Left colon (tissue), 2 donors: ENCODE data around the gene TANC1. TPM values are rescaled to one million over a fixed set of nuclear protein-coding genes. Genes with fewer than 3 reads are reported as not detected.
A peak's percentile ranks its signal among the peaks of the same experiment; 100 is the strongest.

ENCODE experiments used
- ATAC-seq: fragments of 200-7000 bp; cut with Tn5 transposase; one replicate; pipeline ENCODE4 v1.9.1; 2020; ENCODE audit warnings: mild to moderate bottlenecking, moderate library complexity
- DNase-seq, 2 donors: peaks; one replicate each; pipeline ENCODE4 v3.0.0-alpha.2; 2020
- intact Hi-C, 2 donors: fragments of 100-400 bp; cut with DNase I in 1 of 2; cut with micrococcal nuclease in 1 of 2; formaldehyde crosslinking; loops; one replicate each; pipeline versions ENCODE4 v1.11.2 to v1.14.0; 2022; cut with DNase I, micrococcal nuclease
- total RNA-seq, 2 donors: library from RNA; stranded (reverse); fragmentation: NEBNext Ultra II Directional; extraction: Animal tissue kit (Norgen Biotek cat#: 25700); gene quantifications; one replicate each; pipeline ENCODE4 v1.2.1, GENCODE V29; 2021
- donor health status: DM: no; HTN: no; CAD: no.
- donor health status: DM: yes; HTN: yes; CAD: no.

The TANC1 gene
- total RNA-seq, 2 donors from 2014 or later, result 30.5 to 37.4 TPM

GRCh38 chr2:158989165-158989564 lies 20.7 kb downstream of the TANC1 start:
- intact Hi-C loops, result no loop called here

GRCh38 chr2:158990397-158991214 lies 22.2 kb downstream of the TANC1 start:
- no peak for DNase-seq
- intact Hi-C loops, result no loop called here
- no peak for ATAC-seq

More at GRCh38 chr2:158989165-158989564, 20.7 kb downstream of the TANC1 start:
- ATAC-seq, result no peak
- DNase-seq, result no peak

GRCh38 chr2:158993030-158993429 lies 24.6 kb downstream of the TANC1 start:
- intact Hi-C loops, result no loop called here
- ATAC-seq (no peak), DNase-seq (no peak)

- intact Hi-C loops, result no loop called here
- no peak for ATAC-seq
These were observed 25.5 kb downstream of the TANC1 start for GRCh38 chr2:158993721-158994587.

GRCh38 chr2:158994920-158995676 lies 26.7 kb downstream of the TANC1 start:
- DNase-seq (no peak), ATAC-seq (peak; percentile 19)
- intact Hi-C loops, result no loop called here

More at GRCh38 chr2:158993721-158994587, 25.5 kb downstream of the TANC1 start:
- no peak for DNase-seq

- ATAC-seq, result no peak
- intact Hi-C loops, result no loop called here
- DNase-seq, result no peak
These were observed 27.2 kb downstream of the TANC1 start for GRCh38 chr2:158995677-158996049.

GRCh38 chr2:158996378-158996993 lies 28.0 kb downstream of the TANC1 start:
- DNase-seq, result no peak
- peak; percentile 12 for ATAC-seq
- intact Hi-C loops, result no loop called here

- intact Hi-C loops, result no loop called here
- ATAC-seq (peak; percentile 84), DNase-seq (no peak)
These were observed 28.8 kb downstream of the TANC1 start for GRCh38 chr2:158997037-158997790.

- ATAC-seq, result no peak
These were observed 30.3 kb downstream of the TANC1 start for GRCh38 chr2:158998551-158999248.

GRCh38 chr2:158999458-158999857 lies 31.0 kb downstream of the TANC1 start:
- no peak for DNase-seq
- intact Hi-C loops, result no loop called here
- ATAC-seq, result no peak

More at GRCh38 chr2:158998551-158999248, 30.3 kb downstream of the TANC1 start:
- no peak for DNase-seq
- intact Hi-C loops, result no loop called here

- no peak for DNase-seq
- no peak for ATAC-seq
- intact Hi-C loops, result no loop called here
These were observed 31.6 kb downstream of the TANC1 start for GRCh38 chr2:159000072-159000471.

GRCh38 chr2:159002462-159003111 lies 34.1 kb downstream of the TANC1 start:
- DNase-seq, result no peak
- intact Hi-C loops, result no loop called here
- ATAC-seq, result no peak

GRCh38 chr2:159003555-159003954 lies 35.1 kb downstream of the TANC1 start:
- DNase-seq (no peak), ATAC-seq (no peak)
- intact Hi-C loops, result no loop called here

- no peak for DNase-seq
- no peak for ATAC-seq
- intact Hi-C loops, result no loop called here
These were observed 36.4 kb downstream of the TANC1 start for GRCh38 chr2:159004849-159005248.

- no peak for DNase-seq
- intact Hi-C loops, result no loop called here
- no peak for ATAC-seq
These were observed 41.5 kb downstream of the TANC1 start for GRCh38 chr2:159009940-159010339.

- DNase-seq, result no peak
- no peak for ATAC-seq
These were observed 41.9 kb downstream of the TANC1 start for GRCh38 chr2:159010340-159010739.

GRCh38 chr2:159010963-159011362 lies 42.5 kb downstream of the TANC1 start:
- ATAC-seq, result no peak
- no peak for DNase-seq
- intact Hi-C loops, result no loop called here

More at GRCh38 chr2:159010340-159010739, 41.9 kb downstream of the TANC1 start:
- intact Hi-C loops, result no loop called here
